ENCODE results near the gene CD36.

DNA sequence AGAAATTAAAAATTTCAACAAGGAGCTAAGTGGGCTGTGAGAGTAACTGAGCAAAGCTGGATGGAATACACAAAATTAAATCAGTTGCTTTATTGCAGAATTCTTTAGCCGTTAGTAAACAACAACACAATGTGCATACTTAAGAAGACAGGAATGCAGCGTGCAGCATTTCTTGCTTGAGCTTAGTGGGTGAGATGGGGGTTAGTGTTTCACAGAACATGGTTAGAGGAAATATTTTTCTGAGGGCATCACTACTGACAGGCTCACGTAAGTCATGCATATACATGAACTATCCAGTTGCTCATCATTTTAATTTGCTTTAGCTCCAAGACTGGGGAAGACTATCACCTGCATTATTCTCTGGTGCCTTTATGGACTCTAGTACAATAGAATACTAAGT lies 80.8 kb downstream of the CD36 start:
- TF ChIP-seq, protein P1, sequence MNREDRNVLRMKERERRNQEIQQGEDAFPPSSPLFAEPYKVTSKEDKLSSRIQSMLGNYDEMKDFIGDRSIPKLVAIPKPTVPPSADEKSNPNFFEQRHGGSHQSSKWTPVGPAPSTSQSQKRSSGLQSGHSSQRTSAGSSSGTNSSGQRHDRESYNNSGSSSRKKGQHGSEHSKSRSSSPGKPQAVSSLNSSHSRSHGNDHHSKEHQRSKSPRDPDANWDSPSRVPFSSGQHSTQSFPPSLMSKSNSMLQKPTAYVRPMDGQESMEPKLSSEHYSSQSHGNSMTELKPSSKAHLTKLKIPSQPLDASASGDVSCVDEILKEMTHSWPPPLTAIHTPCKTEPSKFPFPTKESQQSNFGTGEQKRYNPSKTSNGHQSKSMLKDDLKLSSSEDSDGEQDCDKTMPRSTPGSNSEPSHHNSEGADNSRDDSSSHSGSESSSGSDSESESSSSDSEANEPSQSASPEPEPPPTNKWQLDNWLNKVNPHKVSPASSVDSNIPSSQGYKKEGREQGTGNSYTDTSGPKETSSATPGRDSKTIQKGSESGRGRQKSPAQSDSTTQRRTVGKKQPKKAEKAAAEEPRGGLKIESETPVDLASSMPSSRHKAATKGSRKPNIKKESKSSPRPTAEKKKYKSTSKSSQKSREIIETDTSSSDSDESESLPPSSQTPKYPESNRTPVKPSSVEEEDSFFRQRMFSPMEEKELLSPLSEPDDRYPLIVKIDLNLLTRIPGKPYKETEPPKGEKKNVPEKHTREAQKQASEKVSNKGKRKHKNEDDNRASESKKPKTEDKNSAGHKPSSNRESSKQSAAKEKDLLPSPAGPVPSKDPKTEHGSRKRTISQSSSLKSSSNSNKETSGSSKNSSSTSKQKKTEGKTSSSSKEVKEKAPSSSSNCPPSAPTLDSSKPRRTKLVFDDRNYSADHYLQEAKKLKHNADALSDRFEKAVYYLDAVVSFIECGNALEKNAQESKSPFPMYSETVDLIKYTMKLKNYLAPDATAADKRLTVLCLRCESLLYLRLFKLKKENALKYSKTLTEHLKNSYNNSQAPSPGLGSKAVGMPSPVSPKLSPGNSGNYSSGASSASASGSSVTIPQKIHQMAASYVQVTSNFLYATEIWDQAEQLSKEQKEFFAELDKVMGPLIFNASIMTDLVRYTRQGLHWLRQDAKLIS (CRISPR knock-in tag; IDR thresholded peaks at IDR 0.05; ENCODE audit: borderline replicate concordance), result no peak
- TF ChIP-seq CBFB (CRISPR knock-in tag; IDR thresholded peaks at IDR 0.05; ENCODE audit: low read depth) (no peak), JUN (CRISPR knock-in tag; IDR thresholded peaks at IDR 0.05) (no peak)
- TF ChIP-seq, protein P2, sequence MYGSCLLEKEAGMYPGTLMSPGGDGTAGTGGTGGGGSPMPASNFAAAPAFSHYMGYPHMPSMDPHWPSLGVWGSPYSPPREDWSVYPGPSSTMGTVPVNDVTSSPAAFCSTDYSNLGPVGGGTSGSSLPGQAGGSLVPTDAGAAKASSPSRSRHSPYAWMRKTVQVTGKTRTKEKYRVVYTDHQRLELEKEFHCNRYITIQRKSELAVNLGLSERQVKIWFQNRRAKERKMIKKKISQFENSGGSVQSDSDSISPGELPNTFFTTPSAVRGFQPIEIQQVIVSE (CRISPR knock-in tag; IDR thresholded peaks at IDR 0.05; ENCODE audit: borderline replicate concordance), result no peak

Measured in WTC11 (cell line).